NCI-H226 (cell line): ENCODE measurements around the gene TGOLN2.

ENCODE experiments used
- DNase-seq: peaks from one replicate; pipeline ENCODE4 v3.0.0-alpha.2; 2015

Gene TGOLN2

DNA sequence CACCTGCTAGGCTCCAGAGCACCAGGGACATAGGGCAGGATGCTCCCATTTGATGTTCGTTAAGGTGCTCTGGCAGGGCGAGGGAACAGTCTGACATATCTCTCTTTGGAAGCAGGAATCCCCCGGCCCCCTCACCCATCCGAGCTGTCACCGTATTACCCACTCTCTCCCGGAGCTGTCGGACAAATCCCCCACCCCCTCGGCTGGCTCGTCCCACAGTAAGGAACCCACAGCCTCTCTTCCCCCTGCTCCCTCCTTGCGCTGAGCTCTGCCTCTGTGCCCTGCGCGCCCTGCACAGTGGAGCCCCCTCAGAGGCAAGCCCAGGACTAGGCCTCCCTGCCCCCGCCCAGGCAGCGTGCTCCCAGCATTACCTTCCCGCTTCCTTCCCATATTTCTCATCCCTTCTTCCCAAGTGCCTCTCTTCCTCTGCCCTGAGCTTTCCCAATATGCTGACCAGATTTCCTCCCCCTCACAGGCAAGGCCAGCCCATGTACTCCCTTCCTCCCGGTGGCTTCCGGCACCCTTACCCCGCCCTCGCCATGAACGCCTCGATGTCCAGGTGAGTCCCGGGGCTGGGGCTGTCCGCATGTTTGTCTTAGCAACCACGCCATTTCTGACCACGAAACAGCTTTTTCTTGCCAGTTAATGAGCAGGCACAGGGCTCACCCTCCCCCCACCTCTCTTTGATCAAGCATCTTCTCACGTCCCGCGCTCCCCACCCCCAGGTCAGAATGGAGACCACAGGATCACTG lies 23.8 kb downstream of the TGOLN2 start:
- DNase-seq: no peak

DNA sequence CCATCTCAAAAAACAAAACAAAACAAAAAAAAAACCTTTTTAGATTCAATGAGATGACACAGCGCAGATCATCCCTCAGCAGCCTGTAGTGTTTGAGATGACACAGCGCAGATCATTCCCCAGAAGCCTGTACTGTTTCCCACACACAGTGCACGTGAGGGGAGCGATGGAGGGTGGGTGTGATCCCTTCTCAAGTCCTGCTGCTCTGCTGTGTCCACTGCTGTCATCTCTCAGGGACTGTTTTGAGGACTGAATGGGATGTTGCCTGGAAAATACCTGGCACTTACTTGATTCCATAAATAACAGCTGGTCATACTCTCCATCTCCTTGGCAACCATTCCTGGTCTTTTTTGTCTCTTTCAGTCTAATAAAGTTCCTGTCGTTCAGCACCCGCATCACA lies 25.7 kb downstream of the TGOLN2 start:
- DNase-seq: no peak

DNA sequence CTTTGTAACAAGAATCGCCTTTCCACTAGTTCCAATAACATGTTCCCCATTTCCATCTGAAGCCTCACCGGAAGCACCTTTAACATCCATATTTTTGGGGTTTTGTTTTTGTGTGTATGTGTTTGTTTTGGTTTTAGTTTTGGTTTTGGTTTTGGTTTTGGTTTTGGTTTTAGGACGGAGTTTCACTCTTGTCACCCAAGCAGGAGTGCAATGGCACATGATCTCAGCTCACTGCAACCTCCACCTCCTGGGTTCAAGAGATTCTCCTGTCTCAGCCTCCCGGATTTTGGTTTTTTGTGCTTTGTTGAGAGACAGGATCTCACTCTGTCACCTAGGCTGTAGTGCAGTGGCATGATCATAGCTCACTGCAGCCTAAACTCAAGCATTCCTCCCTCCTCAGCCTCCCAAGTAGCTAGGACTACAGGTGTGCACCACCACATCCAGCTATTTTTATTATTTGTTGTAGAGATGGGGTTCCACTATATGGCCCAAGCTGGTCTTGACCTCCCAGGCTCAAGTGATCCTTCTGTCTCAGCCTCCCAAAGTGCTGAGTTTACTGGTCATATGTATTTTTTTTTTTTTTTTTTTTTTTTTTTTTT lies 36.3 kb downstream of the TGOLN2 start:
- DNase-seq: no peak

DNA sequence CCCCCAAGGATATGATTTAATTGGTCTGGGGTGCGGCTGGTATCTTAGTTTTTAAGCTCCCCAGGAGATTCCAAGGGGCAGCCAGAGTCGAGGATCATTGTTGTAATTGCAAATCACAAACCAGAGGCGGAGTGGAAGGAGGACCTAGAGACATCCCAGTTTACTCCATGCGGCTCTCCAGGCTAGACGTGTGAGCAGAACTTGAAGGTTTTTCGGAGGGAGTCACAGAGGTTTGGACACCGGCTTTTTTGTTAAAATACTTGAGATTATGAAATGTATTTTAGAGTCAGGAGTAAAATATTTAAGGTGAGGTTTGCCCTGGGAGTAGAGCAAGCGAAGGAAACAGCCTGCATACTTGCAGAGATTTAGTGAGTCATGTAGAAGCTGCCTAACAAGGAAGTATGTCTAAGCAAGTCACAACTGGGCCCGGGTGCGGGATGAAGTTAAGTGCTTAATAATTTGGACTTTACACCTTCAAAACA lies 39.5 kb downstream of the TGOLN2 start:
- peak; percentile 89 for DNase-seq

DNA sequence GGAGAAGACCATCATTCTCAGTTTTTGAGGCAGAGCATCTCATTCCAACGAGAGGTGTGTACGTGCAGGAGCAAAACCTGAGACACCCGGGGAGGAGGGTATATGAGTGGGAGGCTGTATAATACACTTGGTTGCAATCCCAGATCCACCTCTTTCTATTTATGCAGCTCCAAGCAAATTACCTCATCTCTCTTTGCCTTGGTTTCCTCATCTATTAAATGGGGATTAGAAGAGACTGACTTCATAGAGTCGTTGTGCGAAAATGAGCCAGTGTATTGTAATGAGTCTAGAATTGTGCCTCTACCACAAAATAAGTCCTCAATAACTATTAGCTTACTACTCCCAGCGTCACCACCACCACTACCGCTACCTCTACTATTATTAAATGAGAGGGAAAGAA lies 40.1 kb downstream of the TGOLN2 start:
- no peak for DNase-seq

DNA sequence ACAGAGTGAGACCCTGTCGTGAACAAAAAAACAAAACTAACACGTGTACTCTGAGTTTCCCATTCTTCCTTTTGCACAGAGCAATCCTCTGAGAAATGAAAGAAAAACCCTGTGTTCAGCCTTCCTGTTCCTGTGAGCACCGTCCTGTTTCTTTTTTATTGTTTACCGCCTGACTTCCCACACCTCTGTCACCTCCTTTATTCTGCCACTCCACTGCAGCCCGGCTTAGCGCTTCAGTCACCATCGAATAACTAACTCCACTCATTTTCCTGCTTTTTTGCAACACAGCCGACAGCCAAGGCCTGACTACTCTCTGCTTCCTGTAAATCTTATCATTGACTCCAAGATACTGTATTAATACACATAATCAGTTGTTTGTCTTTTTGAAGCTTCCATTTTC lies 40.9 kb downstream of the TGOLN2 start:
- DNase-seq: no peak

DNA sequence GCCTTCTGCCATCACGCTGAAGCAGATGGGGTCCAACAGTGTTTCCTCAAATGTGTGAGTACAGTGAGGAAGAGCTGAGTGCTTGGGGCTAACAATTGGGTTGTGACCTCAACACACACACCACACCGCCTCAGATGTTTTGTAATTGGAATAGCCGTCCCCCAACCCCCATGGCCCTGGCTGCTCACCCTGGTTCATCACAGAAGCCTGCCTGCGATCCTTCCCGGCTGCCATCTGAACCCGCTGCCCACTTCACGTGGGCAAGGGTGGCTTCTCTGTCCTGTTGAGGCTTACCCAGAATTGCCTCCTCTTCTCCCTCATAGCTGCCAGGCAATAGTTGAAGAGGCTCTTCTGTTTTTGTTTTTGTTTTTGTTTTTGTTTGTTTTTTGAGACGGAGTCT lies 44.1 kb downstream of the TGOLN2 start:
- no peak for DNase-seq

DNA sequence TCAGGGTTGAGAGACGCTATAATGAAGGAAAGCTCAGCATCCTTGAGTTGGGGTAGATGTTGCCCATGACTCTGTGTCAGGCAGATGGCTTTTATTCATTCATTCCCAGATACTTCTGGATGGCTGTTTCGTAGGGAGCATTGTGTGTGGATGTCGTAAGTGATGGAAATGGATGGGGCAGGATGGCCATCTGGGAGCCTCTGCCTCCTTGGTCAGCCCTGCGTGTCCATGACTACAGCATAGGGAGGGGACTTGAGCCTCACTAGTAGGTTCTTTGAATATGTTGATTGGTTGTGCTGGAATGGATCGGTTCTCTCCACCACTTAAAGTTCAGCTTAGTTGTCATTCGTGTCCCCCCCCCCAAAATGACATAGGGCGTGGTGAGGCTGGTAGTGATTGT lies 44.9 kb downstream of the TGOLN2 start:
- no peak for DNase-seq

DNA sequence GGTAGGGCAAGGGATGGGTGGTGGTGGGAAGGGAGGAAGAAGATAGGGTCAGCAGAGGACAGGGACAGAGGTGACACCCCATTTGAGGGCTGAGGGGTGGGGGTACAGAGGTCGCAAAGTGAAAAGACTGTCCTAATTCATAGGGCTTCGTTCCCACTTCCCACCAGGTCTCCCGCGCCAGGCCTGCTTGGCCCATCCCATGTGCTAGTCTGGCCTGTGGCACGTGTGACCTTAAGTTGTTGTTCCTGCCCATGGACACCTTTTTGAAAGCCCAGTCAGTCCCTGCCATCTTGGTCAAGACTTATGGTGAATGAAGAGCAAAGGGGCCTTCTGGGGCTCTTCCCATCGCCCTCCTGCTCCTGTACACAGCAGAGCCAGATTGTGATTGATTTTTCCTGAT lies 46.2 kb downstream of the TGOLN2 start:
- no peak for DNase-seq

DNA sequence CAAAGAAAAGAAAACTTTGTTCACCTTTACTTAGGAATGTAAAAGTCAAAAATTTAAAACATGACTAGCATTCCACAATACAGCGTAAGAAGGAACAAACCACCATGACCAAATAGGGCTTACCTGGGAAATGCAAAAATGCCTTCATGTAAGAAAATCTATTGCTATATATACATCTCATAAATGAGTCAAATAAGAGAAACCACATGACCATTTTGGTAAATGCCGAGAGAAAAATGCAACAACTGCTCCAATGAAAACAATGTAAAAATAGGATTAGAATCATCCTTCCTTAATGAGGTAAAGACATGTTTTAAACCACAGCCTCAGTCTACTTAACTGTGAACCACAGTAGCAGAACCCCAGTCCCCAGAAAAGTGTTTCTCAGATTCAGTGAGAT lies 49.4 kb downstream of the TGOLN2 start:
- no peak for DNase-seq

DNA sequence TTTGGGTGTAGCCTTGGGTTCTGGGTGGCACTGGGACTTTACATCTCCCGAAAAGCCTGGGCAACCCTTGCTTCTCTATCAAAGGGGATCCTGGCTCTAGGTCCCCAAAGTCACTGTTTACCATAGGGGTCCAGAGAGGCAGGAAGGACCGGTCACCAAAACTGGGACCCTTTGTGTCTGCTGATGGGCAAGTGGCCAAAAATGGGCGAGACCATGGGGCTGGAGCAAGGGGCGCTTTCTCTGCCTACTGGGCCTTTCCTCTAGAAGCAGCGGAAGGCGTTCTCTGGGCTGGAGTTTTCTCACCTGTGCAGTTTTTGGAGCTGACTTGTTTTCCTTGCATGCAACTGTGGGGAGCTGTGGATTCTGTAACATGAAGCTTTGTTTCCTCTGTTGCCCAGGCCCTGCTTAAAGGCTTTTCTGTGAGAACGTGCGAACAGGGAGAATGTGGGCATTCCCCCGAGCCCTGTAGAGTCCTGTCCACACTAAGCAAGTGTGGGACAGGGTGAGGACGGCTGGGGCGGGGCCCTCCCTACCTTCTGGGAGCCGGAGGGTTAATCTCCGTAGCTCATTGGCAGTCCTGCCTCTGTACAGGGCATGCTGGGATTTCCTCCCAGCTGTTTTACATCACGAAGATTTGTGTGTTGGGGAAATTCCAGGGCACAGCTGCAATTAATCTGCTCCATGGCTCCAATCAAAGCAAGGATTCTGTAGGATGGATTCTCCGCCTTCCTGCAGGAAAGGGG lies 50.2 kb downstream of the TGOLN2 start:
- DNase-seq: no peak

DNA sequence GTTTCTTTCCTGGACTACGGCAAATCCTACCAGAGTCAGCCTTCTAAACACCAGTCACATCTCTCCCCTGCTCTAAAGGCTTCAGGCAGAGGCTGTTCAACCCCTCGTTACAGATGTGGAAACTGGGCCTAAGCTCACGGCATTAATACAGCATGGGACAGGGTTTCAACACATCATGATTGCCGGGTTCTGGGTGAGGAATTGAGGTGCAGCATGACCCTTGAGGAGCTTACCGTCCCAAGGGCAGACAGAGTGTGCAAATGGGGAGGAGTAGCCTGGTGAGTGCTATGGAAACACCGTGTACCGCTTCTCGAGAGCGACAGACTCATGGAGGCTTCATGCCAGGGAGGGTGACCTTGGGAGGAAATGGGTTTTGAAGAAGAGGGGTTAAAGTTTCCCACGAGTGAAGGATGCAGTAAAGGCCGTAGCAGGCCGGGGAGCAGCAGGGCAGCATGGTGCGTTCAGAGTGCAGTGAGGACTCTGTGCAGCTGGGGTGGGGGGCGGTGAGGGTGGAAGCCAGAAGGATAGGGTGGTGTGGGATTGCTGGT lies 51.1 kb downstream of the TGOLN2 start:
- DNase-seq: no peak

DNA sequence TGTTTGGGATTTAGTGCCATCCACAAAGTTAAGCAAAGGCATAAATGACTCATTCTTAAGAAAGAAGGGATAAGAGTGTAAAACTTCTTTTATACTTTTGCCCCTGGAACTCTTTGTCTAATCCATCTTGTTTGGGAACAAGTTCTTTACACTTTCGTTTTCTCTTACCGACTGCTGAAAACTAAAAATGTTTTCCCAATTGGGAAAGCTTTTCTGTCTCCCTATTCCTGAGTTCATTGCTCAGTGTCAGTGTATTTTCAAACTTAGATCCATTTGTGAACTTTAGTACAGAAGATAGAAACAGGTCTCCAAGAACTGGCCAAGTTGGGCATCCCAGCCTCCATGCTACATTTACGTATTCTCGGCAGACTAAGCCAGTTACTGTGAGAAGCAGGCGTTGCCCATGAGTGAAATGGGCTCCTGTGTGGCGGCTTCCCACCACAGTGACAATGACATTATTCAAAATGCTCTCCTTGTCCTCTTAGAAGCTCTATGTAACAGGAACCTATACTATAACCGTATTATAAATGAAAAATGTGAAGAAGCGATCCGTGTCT lies 51.7 kb downstream of the TGOLN2 start:
- no peak for DNase-seq

DNA sequence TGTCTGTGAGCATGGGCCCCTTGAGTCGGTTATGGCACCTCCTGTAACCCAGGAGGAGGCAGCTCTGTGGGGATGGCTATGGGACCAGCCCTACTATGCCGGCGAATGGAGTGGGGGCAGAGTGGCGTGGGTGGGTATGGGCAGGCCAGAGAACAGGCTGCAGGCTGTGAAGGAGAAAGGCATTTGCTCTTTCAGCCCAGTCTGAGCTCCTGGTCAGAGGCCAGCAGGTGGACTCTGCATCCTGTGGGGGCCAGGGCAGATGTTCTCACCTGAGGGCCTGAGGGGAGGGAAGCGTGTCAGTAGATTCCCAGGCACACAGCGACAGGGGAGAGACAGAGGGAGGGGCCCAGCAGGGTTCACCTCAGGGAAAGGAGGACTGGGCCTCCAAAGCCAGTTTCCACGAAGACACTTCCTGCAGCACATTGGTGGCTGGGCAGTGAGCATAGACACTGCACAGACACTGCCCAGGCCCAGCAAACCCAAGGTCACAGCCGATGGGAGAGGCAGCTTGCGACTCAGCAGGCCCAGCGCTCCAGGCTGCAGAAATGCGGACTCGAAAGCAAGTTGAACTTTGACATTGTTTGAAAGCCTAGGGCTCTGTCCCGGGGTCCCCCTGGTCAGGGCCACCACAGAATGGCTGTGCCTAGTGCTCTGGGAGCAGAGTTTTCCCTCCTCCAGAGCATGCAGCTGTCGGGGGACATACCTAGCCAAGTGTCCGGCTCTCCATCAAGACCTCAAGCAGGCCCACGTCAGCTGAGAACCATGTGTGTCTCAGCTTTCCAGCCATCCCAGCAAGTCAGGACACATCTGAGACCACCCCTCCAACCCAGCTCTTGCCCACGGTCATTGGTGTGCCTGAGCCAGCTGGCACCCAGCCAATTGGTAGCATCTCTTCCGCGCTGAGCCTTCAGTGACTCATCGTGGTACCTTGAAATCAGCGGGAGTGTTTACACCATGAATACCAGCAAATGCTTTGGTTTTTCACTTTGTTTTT lies 53.8 kb downstream of the TGOLN2 start:
- DNase-seq: peak; percentile 73

DNA sequence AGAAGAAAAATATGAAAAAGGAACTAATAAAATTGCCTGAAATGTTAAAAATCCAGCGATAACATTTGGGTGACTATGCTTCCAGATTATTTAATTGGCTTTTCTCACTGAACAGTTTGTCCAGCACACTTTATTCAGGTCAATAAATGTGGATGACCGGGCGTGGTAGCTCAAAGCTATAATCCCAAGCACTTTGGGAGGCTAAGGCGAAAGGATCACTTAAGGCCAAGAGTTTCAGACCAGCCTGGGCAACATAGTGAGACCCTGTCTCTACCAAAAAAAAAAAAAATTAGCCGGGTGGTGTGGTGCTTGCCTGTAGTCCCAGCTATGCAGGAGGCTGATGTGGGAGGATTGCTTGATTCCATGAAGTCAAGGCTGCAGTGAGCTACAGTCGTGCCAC lies 55.4 kb downstream of the TGOLN2 start:
- no peak for DNase-seq

DNA sequence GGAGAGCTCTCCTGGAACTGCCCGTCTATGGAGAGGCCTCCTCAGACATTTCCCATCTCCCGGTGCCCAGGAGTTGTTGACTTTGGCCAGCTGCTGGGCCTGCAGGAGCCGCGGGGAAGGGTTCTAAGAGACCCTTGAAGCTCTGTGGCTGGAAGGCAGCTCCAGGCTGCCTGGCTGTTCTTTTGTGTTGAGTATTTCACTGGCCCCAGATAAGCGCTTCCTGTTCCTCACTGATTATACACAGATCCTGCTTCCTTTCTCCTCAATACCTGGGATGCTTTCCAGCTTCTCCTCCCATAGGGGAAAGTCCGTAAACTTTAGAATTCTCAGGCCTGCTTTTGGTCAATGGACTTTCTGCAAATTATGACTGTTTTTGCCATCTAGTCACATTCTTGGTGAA lies 57.8 kb downstream of the TGOLN2 start:
- peak; percentile 43 for DNase-seq
